GM10847 (cell line): Measurements from ENCODE around the gene HAPSTR1.

Experiments
- POLR2A ChIP-seq: IDR thresholded peaks from 2 replicates; pipeline ENCODE4 v1.6.1; 2011; ENCODE audit not compliant: insufficient read length; ENCODE audit errors: extremely low read depth

Gene HAPSTR1

DNA sequence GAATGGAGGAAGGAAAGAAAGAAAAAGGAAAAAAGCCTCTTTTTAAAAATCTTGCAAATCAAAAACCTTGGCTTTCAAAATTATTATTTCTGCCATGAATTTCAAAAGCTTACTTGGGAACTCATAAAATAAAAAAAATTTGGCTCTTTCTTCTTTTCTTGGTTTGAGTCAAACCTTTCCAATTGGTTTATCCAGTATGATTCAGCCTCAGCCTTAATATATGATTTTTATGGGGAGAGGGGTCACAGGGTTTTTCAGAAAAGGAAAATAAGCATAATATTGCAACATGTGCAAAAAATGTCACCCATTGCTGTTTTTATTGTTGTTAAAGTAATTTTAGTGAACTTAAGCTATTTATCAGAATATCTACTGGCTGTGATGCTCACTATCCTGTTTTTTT is 31.2 kb upstream of the HAPSTR1 start:
- TF ChIP-seq POLR2A, result no peak

DNA sequence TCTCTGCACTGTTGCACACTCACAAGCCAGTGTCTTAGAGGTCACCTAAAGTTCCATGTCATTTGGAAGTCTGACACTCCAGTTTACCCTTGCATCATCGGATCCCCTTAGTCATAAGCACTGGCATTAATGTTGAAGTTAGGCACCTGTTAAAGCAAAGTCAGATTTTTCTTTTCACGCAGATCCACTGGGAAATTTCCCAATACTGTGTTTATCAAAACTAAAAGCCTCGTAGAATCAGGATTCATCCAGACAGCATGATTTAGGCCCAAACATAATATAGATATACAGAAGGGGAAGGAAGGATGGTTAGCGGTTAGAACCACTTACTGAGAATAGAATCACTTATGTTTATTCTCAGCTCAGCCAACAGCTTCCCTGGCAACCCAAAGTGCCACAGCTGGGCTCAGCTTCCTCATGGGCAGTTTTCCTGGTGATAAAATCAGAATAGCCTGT is 30.1 kb upstream of the HAPSTR1 start:
- TF ChIP-seq POLR2A, result no peak

GRCh38 chr16:9062301-9062700 is 29.1 kb upstream of the HAPSTR1 start:
- TF ChIP-seq POLR2A, result no peak

- no peak for TF ChIP-seq POLR2A
Observed at GRCh38 chr16:9065077-9065476, 26.4 kb upstream of the HAPSTR1 start.

DNA sequence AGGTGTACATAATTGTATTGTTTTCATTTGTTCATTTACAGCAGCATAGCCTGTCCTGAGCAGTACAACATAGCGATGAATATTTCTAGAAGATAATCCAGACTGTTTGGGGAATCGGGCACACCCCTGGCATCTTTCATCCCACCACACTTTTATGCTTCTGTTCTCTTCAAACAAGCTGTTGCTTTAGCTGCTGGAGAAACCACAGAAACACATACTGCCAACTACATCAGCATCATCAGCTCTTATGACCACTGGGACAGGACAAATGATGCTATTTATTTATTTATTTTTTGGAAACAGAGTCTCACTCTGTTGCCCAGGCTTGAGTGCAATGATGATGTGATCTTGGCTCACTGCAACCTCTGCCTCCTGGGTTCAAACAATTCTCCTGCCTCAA is 22.6 kb upstream of the HAPSTR1 start:
- TF ChIP-seq POLR2A, result no peak

DNA sequence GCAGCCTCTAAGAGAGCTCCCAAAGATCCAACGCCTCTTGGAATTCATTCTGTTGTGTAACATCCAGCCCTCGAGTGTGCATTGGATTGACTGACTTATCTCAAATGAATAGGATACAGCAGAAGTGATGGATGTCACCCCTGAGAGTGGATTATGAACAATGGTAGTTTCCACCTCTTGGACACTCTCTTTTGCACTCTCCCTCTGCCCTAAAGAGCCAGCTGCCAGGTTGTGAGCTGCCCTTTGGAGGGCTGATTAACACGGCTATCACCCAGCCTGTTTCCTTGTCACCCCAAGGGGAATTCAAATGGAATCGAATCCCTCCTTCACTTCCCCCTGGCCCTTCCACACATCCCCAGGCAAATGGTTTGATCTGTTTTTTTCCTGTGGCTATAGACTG is 21.2 kb upstream of the HAPSTR1 start:
- no peak for TF ChIP-seq POLR2A

- TF ChIP-seq POLR2A, result no peak
Observed at GRCh38 chr16:9071377-9071776, 20.1 kb upstream of the HAPSTR1 start.

DNA sequence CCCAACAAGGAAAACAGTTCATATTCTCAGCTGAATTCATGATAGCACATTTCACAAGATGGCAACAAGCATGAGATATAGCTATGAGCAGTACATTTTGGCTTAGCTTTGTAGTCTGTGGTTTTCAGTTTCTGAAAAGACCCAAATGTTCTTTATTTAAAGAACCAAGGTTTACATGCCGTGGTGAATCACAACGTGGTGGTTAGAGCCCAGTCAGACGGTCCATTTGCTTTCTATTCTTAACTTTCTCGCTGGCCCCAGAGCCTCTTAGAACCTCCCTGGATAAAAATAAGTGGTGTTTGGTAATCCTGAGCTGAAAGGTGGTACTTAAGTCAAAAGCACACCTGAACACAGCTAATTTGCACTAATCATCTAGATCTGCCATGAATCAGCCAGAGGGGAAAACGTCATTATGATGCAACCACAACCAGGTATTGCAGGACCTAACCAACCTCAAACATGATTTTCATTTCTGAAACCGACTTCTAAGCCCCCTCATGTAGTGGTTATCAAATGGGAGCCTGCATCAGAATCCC is 18.6 kb upstream of the HAPSTR1 start:
- no peak for TF ChIP-seq POLR2A

GRCh38 chr16:9075299-9076071 is 16.0 kb upstream of the HAPSTR1 start:
- TF ChIP-seq POLR2A, result no peak

GRCh38 chr16:9077091-9077809 is 14.2 kb upstream of the HAPSTR1 start:
- TF ChIP-seq POLR2A, result no peak

- TF ChIP-seq POLR2A, result no peak
Observed at GRCh38 chr16:9079430-9079812, 12.0 kb upstream of the HAPSTR1 start.

- no peak for TF ChIP-seq POLR2A
Observed at GRCh38 chr16:9081158-9081557, 10.3 kb upstream of the HAPSTR1 start.

DNA sequence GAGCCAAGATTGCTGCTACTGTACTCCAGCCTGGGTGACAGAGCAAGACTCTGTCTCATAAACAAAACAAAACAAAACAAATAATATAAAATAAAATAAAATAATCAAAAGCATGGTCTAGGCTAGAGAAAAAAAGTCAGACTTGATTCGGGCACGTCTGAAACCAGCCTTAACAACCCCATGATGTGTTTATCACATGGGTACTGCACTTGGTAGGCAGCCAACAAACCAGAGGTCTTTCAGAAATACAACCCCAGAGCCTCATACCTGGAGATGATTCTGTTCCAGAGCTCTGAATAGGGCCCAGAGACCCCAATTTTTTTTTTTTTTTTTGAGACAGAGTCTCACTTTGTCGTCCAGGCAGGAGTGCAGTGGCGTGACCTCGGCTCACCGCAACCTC is 9.6 kb upstream of the HAPSTR1 start:
- no peak for TF ChIP-seq POLR2A

DNA sequence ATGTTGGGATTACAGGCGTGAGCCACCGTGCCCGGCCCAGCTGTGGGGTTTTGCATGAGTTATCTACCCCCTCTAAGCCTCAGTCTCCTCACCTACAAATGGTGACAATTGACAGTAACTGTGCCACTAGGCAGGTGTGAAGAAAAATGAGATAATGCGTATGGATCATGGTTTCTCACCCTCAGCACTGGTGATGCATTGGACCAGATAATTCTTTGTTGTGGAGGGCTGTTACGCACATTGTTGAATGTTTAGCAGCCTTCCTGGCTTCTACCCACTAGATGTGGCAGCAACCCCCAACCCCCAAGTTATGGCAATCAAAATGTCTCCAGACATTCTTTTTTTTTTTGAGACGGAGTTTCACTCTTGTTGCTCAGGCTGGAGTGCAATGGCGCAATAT is 9.0 kb upstream of the HAPSTR1 start:
- TF ChIP-seq POLR2A, result no peak

GRCh38 chr16:9088848-9089247 is 2.6 kb upstream of the HAPSTR1 start:
- TF ChIP-seq POLR2A, result no peak

GRCh38 chr16:9089660-9090059 is 1.8 kb upstream of the HAPSTR1 start:
- no peak for TF ChIP-seq POLR2A
